ENCODE measurements around the gene PROZ.
"Not testable (repeated sequence)": the region's sequence is repeated elsewhere in the genome, so short reads cannot be mapped to it uniquely, and the experiment has no call there.

PROZ gene

GRCh38 chr13:113158946-113159345 is 498 bp downstream of the PROZ start:
- no peak for DNase-seq

DNA sequence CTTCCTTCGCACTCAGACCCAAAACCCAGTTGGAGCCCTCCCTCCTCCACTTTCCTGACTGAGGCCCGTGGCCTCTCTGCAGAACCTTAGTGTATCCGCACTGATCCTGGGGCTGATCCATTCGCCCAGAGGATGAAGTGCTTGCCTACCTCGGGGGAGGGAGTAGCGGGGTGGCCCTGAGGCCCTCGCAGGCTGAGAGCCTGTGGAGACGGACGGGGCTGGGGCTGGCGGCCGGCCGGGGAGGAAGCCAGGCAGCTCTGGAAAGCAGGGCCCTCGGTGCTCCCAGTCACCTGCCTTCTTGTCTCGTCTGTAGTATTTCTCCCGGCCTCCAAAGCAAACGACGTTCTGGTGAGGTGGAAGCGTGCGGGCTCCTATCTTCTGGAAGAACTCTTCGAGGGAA is 1.3 kb downstream of the PROZ start:
- DNase-seq, result no peak

- DNase-seq, result no peak
Observed at GRCh38 chr13:113160983-113161382, 2.5 kb downstream of the PROZ start.

- no peak for DNase-seq
Observed at GRCh38 chr13:113161433-113161832, 3.0 kb downstream of the PROZ start.

DNA sequence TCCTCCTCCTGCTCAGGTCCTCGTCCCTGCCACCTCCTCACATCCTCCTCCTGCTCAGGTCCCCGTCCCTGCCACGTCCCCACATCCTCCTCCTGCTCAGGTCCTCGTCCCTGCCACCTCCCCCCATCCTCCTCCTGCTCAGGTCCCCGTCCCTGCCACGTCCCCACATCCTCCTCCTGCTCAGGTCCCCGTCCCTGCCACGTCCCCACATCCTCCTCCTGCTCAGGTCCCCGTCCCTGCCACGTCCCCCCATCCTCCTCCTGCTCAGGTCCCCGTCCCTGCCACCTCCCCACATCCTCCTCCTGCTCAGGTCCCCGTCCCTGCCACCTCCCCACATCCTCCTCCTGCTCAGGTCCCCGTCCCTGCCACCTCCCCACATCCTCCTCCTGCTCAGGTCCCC is 3.5 kb downstream of the PROZ start:
- DNase-seq, result not testable (repeated sequence)

- no peak for DNase-seq
Observed at GRCh38 chr13:113162783-113163685, 4.6 kb downstream of the PROZ start.

- DNase-seq, result no peak
Observed at GRCh38 chr13:113164492-113164891, 6.0 kb downstream of the PROZ start.

- DNase-seq, result no peak
Observed at GRCh38 chr13:113166266-113166665, 7.8 kb downstream of the PROZ start.

DNA sequence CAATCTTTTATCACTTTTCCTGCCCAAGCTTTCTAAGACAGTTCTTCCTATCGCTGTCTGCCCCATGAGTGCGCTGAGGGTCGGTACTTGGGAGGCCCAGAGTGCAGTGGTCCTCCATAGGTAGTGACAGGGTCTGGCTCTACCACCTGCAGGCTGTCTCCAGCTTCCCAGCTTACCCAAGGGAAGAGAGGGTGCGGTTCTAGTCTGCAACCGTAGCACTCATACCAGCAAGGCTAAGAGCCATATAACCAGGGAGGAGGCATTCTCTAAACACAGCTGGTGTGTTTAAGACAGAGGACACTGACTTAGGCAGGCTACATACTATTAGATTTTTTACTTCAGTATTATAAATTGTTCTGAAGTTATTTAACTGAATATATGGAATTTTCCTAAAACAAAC is 8.2 kb downstream of the PROZ start:
- no peak for DNase-seq

DNA sequence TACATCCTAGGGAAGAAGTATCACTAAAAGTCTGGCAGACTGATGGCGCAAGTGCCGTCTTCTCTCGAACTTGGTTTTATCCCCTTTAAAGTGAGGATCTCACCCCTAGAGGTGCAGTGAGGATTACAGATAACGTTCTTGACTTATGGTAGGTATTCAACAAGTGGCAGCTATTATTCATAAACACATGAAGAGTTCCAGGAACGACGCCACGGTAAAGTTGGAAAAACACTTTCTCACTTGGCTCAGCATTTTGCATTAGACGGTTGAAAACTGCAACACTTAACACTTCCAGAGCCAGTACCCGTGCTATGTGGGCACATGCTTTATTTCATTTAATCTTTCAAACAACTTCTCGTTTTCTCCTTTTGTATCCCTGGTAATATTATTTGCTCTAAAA is 8.7 kb downstream of the PROZ start:
- no peak for DNase-seq

- no peak for DNase-seq
Observed at GRCh38 chr13:113167575-113167974, 9.1 kb downstream of the PROZ start.

GRCh38 chr13:113168211-113168610 is 9.8 kb downstream of the PROZ start:
- DNase-seq, result no peak

- no peak for DNase-seq
Observed at GRCh38 chr13:113169277-113170272, 11.1 kb downstream of the PROZ start.

GRCh38 chr13:113170511-113170910 is 12.1 kb downstream of the PROZ start:
- no peak for DNase-seq

- DNase-seq, result no peak
Observed at GRCh38 chr13:113171250-113172125, 13.0 kb downstream of the PROZ start.

- no peak for DNase-seq
Observed at GRCh38 chr13:113172419-113172926, 14.0 kb downstream of the PROZ start.

- DNase-seq, result peak in 1 of 4 experiments; percentile 33
Observed at GRCh38 chr13:113176280-113176679, 17.8 kb downstream of the PROZ start.

- no peak for DNase-seq
Observed at GRCh38 chr13:113176822-113177221, 18.4 kb downstream of the PROZ start.

DNA sequence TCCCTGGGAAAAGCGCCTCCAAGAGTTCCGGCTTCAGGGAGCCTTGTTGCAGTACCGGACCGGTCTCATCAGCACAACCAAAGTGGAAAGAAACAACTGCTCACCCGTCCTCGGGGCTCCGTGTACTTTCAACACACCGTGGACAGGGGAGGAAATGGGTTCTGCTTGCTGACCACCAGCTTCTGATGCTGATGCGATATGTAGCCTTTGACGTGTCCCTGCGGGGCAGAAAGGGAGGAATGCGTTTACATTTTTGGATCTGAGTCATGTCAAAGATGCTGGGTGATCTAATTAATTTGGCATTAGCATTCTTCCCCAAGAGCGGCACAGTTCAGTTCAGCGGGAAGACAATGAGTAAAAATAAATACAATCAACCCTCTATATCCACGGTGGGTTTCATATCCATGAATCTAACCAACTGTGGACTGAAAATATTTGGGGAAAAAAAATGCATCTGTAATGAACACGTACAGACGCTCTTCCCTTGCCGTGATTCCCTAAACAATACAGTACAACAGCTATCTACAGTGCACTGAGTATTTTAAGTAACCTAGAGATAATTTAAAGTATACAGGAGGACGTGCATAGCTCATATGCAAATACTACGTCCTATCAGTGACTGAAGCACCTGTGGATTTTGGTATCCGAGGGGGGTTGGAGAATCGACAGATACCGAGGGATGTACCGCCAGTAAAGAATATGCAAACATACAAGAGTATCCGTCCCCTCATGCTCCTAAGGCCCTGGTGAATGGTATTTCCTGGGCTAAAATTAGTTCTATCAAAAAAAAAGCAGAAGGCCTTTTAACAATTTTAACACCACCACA is 19.8 kb downstream of the PROZ start:
- DNase-seq, result no peak

DNA sequence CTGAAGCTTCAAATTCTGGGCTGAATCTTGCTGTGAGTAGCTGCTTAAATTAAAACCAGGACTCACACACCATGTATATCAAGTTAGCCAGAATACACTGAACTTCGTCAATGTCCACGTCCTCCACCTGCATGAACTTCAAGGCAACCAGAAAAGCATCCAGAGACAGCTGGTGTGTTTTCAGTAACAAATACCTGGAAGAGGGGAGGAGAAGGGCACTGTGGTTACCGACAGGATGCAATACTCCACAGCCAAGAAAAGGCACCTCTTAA is 20.4 kb downstream of the PROZ start:
- DNase-seq, result no peak

DNA sequence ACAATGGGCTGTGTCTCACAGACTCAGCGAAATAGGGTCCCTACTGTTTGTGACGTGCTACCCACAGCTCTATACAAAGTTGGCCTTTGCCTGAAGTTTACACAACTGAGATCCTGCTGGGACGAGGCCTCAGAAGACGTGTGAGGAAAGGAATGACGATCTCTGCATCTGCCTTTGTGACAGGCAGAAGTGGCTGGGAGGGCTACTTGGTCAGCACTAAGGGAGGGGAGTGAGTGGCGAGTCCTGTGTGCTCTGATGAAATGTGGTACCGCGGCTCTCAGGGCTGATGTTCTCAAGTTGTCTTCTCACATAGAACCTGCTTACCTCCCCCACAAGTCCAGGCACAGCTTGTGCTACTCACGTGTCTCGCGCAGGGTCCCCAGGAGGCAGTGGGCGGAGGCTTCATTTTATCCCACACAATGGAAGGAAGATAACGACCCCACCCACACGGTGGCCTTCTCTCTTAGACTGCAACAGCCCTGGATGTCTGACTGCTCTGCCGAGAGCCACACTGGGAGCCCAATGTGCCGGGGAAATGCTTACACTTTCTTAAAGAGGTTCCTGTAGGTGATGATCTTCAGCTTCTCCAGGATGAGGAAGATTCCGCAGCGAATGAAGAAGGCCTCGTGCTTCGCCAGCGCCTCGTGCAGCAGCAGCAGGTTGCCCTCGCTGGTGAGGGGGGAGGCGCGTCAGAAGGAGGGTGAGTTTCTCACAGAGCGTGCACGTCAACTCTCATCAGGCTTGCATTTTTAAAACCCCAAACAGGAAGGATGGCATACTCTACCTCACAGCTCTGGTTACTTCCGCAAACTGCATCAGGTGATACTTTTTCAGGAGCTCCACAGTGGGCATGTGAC is 21.2 kb downstream of the PROZ start:
- DNase-seq, result no peak
